GM12891 (cell line): ENCODE data around the gene FRMD5.

Experiments
- POLR2A ChIP-seq: IDR thresholded peaks from 2 replicates; pipeline ENCODE4 v1.6.1; 2011; ENCODE audit warnings: low read depth, low read length, control low read depth
- POLR2AphosphoS5 ChIP-seq: IDR thresholded peaks from 2 replicates; pipeline ENCODE4 v1.6.1; 2011; ENCODE audit warnings: low read depth, low read length, control low read depth
- SPI1 ChIP-seq: IDR thresholded peaks from 2 replicates; pipeline ENCODE4 v1.6.1; 2011; ENCODE audit warnings: low read depth, low read length, control low read depth
- TAF1 ChIP-seq: IDR thresholded peaks from 2 replicates; pipeline ENCODE4 v1.6.1; 2011; ENCODE audit warnings: low read depth, low read length, control low read depth

GRCh38 chr15:43881944-43882343 lies 313.1 kb downstream of the FRMD5 start:
- TF ChIP-seq POLR2A (no peak), SPI1 (no peak), POLR2AphosphoS5 (no peak), TAF1 (no peak)
